Subcutaneous abdominal adipose tissue (tissue), 5 donors: ENCODE data around the gene CDC42EP3.

Experiments used
- H3K27ac ChIP-seq: one replicate; pipeline ENCODE4 v1.7.0; 2013; ENCODE audit warnings: low read depth, mild to moderate bottlenecking, inconsistent platforms, low read length, moderate library complexity
- H3K27me3 ChIP-seq, 5 donors: one replicate each; pipeline ENCODE4 v1.7.0; 2013; ENCODE audit warnings: low read length in 5 of 5, inconsistent platforms in 1 of 5; ENCODE audit not compliant: control insufficient read depth in 5 of 5, insufficient read depth in 4 of 5
- H3K36me3 ChIP-seq, 5 donors: one replicate each; pipeline ENCODE4 v1.7.0; 2013; ENCODE audit warnings: low read length in 5 of 5; ENCODE audit not compliant: control insufficient read depth in 5 of 5, insufficient read depth in 5 of 5
- H3K4me1 ChIP-seq, 5 donors: one replicate each; pipeline ENCODE4 v1.7.0; 2013; ENCODE audit warnings: low read length in 5 of 5, mild to moderate bottlenecking in 3 of 5, moderate library complexity in 1 of 5; ENCODE audit not compliant: control insufficient read depth in 5 of 5, insufficient read depth in 5 of 5
- H3K4me3 ChIP-seq, 5 donors: one replicate each; pipeline ENCODE4 v1.7.0; 2013; ENCODE audit warnings: low read length in 5 of 5, low read depth in 1 of 5
- H3K9ac ChIP-seq, 5 donors: one replicate each; pipeline ENCODE4 v1.7.0; 2013; ENCODE audit warnings: low read length in 5 of 5, mild to moderate bottlenecking in 4 of 5, moderate library complexity in 3 of 5
- H3K9me3 ChIP-seq, 5 donors: one replicate each; pipeline ENCODE4 v1.7.0; 2013; ENCODE audit warnings: low read length in 5 of 5; ENCODE audit not compliant: control insufficient read depth in 5 of 5
- donor health status: healthy.
- donor health status: healthy.
- donor health status: healthy.
- donor health status: healthy.
- donor health status: healthy.

CDC42EP3 gene

GRCh38 chr2:37639631-37640030, 31.8 kb downstream of the CDC42EP3 start:
- Histone ChIP-seq H3K27me3 (no peaks in the 10 kb centered on the region), H3K9me3 (no peaks in the 10 kb centered on the region), H3K4me1 (peaks cover 0 to 40% (median 17%) of the 10 kb centered on the region in 5 donors), H3K27ac (no peak overlapping the region), H3K36me3 (peaks cover 0 to 5% (median 0%) of the 10 kb centered on the region in 5 donors), H3K9ac (no peak overlapping the region), H3K4me3 (no peak overlapping the region)

- H3K4me3 ChIP-seq, result no peak overlapping the region
- no peaks in the 10 kb centered on the region for H3K9me3 ChIP-seq
- H3K27ac ChIP-seq, result no peak overlapping the region
- H3K9ac ChIP-seq, result no peak overlapping the region
- peaks cover 0 to 37% (median 17%) of the 10 kb centered on the region in 5 donors for H3K4me1 ChIP-seq
- H3K27me3 ChIP-seq, result no peaks in the 10 kb centered on the region
- no peaks in the 10 kb centered on the region for H3K36me3 ChIP-seq
These were observed 32.5 kb downstream of the CDC42EP3 start for GRCh38 chr2:37638973-37639372.

- H3K27me3 ChIP-seq, result no peaks in the 10 kb centered on the region
- H3K36me3 ChIP-seq, result no peaks in the 10 kb centered on the region
- H3K9ac ChIP-seq, result no peak overlapping the region
- no peak overlapping the region for H3K27ac ChIP-seq
- H3K9me3 ChIP-seq, result no peaks in the 10 kb centered on the region
- peaks cover 0 to 33% (median 17%) of the 10 kb centered on the region in 5 donors for H3K4me1 ChIP-seq
- no peak overlapping the region for H3K4me3 ChIP-seq
These were observed 33.5 kb downstream of the CDC42EP3 start for GRCh38 chr2:37637985-37638384.

- no peaks in the 10 kb centered on the region for H3K9me3 ChIP-seq
- H3K4me3 ChIP-seq, result no peak overlapping the region
- no peaks in the 10 kb centered on the region for H3K36me3 ChIP-seq
- peaks cover 0 to 31% (median 17%) of the 10 kb centered on the region in 5 donors for H3K4me1 ChIP-seq
- H3K27ac ChIP-seq, result no peak overlapping the region
- no peak overlapping the region for H3K9ac ChIP-seq
- H3K27me3 ChIP-seq, result no peaks in the 10 kb centered on the region
These were observed 34.1 kb downstream of the CDC42EP3 start for GRCh38 chr2:37637190-37637860.

DNA sequence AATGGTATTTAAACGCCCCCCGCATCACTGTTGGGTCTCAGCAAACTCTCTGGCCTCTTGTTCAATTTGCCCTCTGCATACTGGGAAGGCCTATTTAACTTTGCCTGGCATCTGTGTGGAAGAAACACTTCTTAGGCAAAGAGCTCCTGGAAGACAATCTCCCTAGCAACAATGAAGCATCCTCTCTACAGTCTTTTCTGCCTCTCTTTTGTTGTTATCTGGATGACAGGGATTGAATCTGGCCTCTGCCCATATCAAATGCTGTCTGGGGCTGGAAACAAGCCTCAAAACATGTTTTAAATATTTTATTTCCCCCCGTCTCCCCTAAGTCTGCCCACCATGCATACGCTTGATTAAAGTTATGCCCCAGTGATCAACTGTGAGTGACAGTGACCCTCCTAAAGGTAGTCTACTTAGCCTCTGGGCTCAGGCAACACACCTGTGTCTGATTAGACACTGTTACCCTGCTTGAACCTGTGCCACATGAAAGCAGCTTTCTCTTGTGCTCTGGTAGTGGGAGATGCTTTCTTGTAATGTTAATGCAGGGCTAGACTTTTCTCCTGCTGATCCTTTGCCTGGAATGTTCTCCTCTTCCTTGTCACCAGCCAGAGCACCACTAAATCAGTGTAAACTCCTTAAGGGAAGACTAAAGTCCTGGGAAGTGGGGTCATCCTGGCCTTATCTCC, 34.9 kb downstream of the CDC42EP3 start:
- Histone ChIP-seq H3K27ac (no peak overlapping the region), H3K9me3 (no peaks in the 10 kb centered on the region), H3K4me3 (no peak overlapping the region), H3K9ac (no peak overlapping the region), H3K4me1 (peaks cover 0 to 26% (median 17%) of the 10 kb centered on the region in 5 donors), H3K36me3 (no peaks in the 10 kb centered on the region), H3K27me3 (no peaks in the 10 kb centered on the region)

DNA sequence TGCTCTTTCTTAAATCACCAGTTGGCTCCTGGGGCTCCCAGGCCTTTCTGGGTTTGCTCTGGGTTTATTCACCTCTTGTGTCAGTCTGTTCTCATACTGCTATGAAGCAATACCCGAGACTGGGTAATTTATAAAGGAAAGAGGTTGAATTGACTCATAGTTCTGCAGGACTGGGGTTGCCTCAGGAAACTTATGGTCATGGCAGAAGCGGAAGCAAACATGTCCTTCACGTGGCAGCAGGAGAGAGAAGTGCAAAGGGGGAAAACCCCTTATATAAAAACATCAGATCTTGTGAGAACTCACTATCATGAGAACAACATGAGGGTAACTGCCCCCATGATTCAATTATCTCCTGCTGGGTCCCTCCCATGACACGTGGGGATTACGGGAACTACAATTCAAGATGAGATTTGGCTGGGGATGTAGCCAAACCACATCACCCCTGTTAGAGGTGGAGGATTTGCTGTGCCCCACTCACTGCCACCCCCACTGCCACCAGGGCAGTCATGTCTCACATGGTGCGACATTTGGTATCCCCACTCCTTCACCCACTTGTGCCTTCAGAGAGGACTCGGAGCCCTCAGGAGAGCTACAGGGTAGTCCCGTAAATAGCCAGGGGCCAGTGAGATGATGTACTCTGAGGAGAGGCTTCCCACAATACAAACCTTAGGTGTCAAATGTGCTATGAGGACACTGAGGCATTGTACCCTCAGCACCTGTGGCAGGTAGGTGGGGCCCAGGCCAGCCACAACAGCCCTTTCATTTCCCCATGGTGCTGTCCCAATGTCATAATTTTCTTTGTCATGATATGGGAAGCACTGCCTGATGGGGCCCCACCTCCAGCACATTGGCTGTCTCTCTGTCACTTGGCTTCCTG, 35.7 kb downstream of the CDC42EP3 start:
- Histone ChIP-seq H3K27ac (no peak overlapping the region), H3K27me3 (no peaks in the 10 kb centered on the region)

DNA sequence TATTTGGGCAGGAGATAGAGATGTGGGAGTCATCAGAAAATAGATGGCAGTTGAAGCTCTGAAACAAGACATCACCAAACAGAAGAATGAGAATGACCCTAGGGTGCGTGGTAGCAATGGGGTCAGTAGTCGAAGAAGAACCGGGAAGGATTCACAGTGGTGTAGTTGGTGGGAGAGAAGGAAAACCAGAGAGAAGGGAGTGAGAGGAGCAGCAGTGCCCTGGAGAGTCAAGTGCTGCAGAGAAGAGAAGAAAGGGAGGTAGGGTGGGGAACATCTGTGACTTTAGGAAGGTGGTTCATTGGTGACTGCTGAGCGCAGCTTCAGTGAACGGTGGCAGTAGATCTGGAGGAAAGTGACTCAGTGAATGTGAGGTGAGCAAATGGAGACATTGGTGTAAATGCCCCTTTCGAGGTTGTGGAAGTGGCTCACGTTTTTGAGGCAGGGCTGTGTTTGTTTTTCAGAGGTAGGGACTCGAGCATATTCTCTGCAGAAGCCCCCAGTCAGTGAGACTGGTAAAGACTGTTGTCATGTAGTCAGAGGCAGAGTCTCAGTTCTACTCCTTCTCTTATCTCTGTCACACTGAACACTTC, 36.4 kb downstream of the CDC42EP3 start:
- Histone ChIP-seq H3K27ac (no peak overlapping the region), H3K9ac (peak overlapping the region in 1 of 5 donors; percentile 12), H3K36me3 (no peaks in the 10 kb centered on the region), H3K9me3 (no peaks in the 10 kb centered on the region), H3K4me1 (peaks cover 0 to 20% (median 13%) of the 10 kb centered on the region in 5 donors), H3K27me3 (no peaks in the 10 kb centered on the region), H3K4me3 (no peak overlapping the region)

More for the DNA sequence above, 35.7 kb downstream of the CDC42EP3 start:
- Histone ChIP-seq H3K4me1 (peaks cover 0 to 20% (median 13%) of the 10 kb centered on the region in 5 donors), H3K36me3 (no peaks in the 10 kb centered on the region), H3K4me3 (no peak overlapping the region), H3K9ac (peak overlapping the region in 1 of 5 donors; percentile 12), H3K9me3 (no peaks in the 10 kb centered on the region)

GRCh38 chr2:37633845-37634244, 37.6 kb downstream of the CDC42EP3 start:
- Histone ChIP-seq H3K27ac (no peak overlapping the region), H3K4me3 (no peak overlapping the region)

GRCh38 chr2:37633234-37633633, 38.2 kb downstream of the CDC42EP3 start:
- no peaks in the 10 kb centered on the region for H3K9me3 ChIP-seq
- no peaks in the 10 kb centered on the region for H3K27me3 ChIP-seq
- H3K4me3 ChIP-seq, result no peak overlapping the region
- H3K36me3 ChIP-seq, result no peaks in the 10 kb centered on the region
- peaks cover 0 to 20% (median 13%) of the 10 kb centered on the region in 5 donors for H3K4me1 ChIP-seq
- no peak overlapping the region for H3K27ac ChIP-seq
- no peak overlapping the region for H3K9ac ChIP-seq

More at GRCh38 chr2:37633845-37634244, 37.6 kb downstream of the CDC42EP3 start:
- Histone ChIP-seq H3K36me3 (no peaks in the 10 kb centered on the region), H3K9me3 (no peaks in the 10 kb centered on the region), H3K9ac (no peak overlapping the region), H3K27me3 (no peaks in the 10 kb centered on the region), H3K4me1 (peaks cover 0 to 20% (median 13%) of the 10 kb centered on the region in 5 donors)
